ENCODE data around the gene ARAF. TPM values are rescaled to one million over a fixed set of nuclear protein-coding genes. Genes with fewer than 3 reads are reported as not detected.

The ARAF gene
- polyA plus RNA-seq, 2 of the 4 experiments (the other 2 are of a cell fraction): 37.9 to 49.0 TPM

DNA sequence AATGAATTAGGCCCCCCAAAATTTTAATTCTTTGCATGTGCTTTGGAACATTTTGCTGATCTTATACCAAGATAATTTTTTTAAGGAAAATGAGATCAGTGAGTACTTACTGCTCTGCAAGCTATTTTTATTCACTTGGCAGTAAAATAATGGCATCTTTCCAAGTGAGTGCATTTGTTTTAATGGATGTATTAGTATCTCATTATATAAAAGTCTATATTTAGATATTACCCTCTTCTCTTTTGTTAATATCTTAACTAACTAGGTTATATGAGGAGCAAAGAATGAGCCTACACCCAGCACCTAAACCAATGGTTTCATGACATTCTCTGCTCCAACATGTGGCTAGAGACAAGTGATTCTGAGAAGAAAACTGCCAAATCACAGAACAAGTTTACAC is 21.1 kb upstream of the ARAF start:
- no peak overlapping the region for H3K4me2 ChIP-seq
- ChIA-PET POLR2A (interaction anchor here (0.5 kb wide), 1 partner anchor 58 kb away, joined by 3 read pairs; no protein-coding TSS in a partner anchor), CTCF (interaction anchor here (1.1 to 4.0 kb wide), 7 partner anchors 8 to 109 kb away, joined by 3 to 21 read pairs (median 5); no protein-coding TSS in a partner anchor)
- TF ChIP-seq, protein P1, sequence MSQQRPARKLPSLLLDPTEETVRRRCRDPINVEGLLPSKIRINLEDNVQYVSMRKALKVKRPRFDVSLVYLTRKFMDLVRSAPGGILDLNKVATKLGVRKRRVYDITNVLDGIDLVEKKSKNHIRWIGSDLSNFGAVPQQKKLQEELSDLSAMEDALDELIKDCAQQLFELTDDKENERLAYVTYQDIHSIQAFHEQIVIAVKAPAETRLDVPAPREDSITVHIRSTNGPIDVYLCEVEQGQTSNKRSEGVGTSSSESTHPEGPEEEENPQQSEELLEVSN (IDR thresholded peaks at IDR 0.05; ENCODE audit: borderline replicate concordance, low read depth): no peak
- TF ChIP-seq, protein P2, sequence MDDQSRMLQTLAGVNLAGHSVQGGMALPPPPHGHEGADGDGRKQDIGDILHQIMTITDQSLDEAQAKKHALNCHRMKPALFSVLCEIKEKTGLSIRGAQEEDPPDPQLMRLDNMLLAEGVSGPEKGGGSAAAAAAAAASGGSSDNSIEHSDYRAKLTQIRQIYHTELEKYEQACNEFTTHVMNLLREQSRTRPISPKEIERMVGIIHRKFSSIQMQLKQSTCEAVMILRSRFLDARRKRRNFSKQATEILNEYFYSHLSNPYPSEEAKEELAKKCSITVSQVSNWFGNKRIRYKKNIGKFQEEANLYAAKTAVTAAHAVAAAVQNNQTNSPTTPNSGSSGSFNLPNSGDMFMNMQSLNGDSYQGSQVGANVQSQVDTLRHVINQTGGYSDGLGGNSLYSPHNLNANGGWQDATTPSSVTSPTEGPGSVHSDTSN (IDR thresholded peaks at IDR 0.05): no peak
- TF ChIP-seq CEBPB (IDR thresholded peaks at IDR 0.05) (no peak), SREBF2 (IDR thresholded peaks at IDR 0.05) (no peak)
- no peak for ATAC-seq
- H3K27ac ChIP-seq: no peak overlapping the region
- no peak for FAIRE-seq
- no peaks in the 10 kb centered on the region for H3K9me3 ChIP-seq
- DNase-seq (ENCODE audit: low read depth in 1 of 2, low spot score in 1 of 2): no peak
- no peak overlapping the region for H3K4me3 ChIP-seq
- H3K4me1 ChIP-seq: no peaks in the 10 kb centered on the region

DNA sequence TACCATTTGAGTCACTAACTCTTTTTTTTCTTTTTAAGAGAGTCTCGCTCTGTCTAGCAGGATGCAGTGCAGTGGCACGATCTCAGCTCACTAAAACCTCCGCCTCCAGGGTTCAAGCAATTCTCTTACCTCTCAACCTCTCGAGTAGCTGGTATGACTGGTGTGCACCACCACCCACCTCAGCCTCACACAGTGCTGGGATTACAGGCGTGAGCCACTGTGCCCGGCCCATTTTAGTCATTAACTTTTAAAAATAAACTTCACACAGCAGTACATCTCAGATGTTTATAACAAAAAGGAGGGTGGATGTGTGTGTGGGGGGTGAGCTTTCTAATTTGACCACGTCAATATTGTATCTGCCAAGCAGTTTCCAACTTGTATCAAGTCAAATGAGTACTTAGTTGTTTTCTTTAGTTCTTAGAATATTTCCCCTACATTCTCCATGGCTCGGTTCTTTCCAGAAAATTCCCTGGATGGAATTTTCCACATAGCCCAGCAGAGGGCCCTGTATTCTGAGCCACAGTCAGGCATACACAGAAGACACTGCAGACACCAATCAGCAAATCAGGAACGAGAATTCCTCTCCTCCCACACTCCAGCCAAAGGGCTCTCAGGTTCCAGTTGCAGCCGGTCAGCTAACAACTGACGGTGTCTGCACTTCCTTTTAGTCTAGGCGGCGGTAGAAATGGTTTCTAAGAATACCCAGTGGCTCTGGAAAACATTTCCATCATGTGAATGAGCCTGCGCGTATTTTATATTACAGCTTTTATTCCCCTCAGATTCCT is 20.1 kb upstream of the ARAF start:
- TF ChIP-seq RAD21 (conservative IDR thresholded peaks at IDR 0.05 in 1 of 2, IDR thresholded peaks at IDR 0.05 in 1 of 2) (peak; percentile 50 to 62), RNF2 (IDR thresholded peaks at IDR 0.05; ENCODE audit: borderline replicate concordance, low read depth) (no peak), BHLHE40 (IDR thresholded peaks at IDR 0.05; ENCODE audit: low read depth, low read length) (no peak), SMC3 (IDR thresholded peaks at IDR 0.05) (peak; percentile 54; the same call in 2 of the 3 replicates), CHD4 (IDR thresholded peaks at IDR 0.05; ENCODE audit: borderline replicate concordance) (no peak), PHF8 (IDR thresholded peaks at IDR 0.05; ENCODE audit: borderline replicate concordance, low read depth) (no peak), ZSCAN20 (CRISPR knock-in tag; IDR thresholded peaks at IDR 0.05) (no peak), ZFP36 (IDR thresholded peaks at IDR 0.05; ENCODE audit: borderline replicate concordance, partially characterized antibody) (no peak), POLR2A (IDR thresholded peaks at IDR 0.05; ENCODE audit: low read length) (peak; percentile 33; the same call in 1 of the 2 replicates), TFCP2L1 (CRISPR knock-in tag; IDR thresholded peaks at IDR 0.05) (no peak), CHD2 (IDR thresholded peaks at IDR 0.05; ENCODE audit: low read length, partially characterized antibody) (no peak), RARB (CRISPR knock-in tag; IDR thresholded peaks at IDR 0.05) (no peak)
- TF ChIP-seq, protein P3, sequence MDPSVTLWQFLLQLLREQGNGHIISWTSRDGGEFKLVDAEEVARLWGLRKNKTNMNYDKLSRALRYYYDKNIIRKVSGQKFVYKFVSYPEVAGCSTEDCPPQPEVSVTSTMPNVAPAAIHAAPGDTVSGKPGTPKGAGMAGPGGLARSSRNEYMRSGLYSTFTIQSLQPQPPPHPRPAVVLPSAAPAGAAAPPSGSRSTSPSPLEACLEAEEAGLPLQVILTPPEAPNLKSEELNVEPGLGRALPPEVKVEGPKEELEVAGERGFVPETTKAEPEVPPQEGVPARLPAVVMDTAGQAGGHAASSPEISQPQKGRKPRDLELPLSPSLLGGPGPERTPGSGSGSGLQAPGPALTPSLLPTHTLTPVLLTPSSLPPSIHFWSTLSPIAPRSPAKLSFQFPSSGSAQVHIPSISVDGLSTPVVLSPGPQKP (IDR thresholded peaks at IDR 0.05; ENCODE audit: low read depth, low read length): no peak
- TF ChIP-seq, protein P4, sequence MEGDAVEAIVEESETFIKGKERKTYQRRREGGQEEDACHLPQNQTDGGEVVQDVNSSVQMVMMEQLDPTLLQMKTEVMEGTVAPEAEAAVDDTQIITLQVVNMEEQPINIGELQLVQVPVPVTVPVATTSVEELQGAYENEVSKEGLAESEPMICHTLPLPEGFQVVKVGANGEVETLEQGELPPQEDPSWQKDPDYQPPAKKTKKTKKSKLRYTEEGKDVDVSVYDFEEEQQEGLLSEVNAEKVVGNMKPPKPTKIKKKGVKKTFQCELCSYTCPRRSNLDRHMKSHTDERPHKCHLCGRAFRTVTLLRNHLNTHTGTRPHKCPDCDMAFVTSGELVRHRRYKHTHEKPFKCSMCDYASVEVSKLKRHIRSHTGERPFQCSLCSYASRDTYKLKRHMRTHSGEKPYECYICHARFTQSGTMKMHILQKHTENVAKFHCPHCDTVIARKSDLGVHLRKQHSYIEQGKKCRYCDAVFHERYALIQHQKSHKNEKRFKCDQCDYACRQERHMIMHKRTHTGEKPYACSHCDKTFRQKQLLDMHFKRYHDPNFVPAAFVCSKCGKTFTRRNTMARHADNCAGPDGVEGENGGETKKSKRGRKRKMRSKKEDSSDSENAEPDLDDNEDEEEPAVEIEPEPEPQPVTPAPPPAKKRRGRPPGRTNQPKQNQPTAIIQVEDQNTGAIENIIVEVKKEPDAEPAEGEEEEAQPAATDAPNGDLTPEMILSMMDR (IDR thresholded peaks at IDR 0.05): peak; percentile 54
- TF ChIP-seq, protein P5, sequence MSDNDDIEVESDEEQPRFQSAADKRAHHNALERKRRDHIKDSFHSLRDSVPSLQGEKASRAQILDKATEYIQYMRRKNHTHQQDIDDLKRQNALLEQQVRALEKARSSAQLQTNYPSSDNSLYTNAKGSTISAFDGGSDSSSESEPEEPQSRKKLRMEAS (IDR thresholded peaks at IDR 0.05): peak; percentile 26; the same call in 1 of the 2 replicates
- peak; percentile 18 for FAIRE-seq
- no peak overlapping the region for H3K4me3 ChIP-seq
- WGBS (ENCODE audit: missing lambda C conversion rate): 35% methylated on average over 15 of the region's 15 CpGs
- H3K27ac ChIP-seq: peak overlapping the region; percentile 37 to 72; a peak in 4 of 6 replicates
- peak; percentile 90 to 91 for DNase-seq (ENCODE audit: low read depth in 1 of 2, low spot score in 1 of 2)
- ATAC-seq: peak; percentile 100
- ChIA-PET POLR2A (interaction anchor here (0.7 to 1.5 kb wide), 3 partner anchors 15 to 323 kb away, joined by 3 to 11 read pairs (median 3); no protein-coding TSS in a partner anchor), CTCF (interaction anchor here (0.5 to 4.0 kb wide), 23 partner anchors 9 to 396 kb away, joined by 3 to 21 read pairs (median 4); partner anchors contain the start of genes RBM10 and TIMP1)
- no peaks in the 10 kb centered on the region for H3K4me1 ChIP-seq
- no peaks in the 10 kb centered on the region for H3K9me3 ChIP-seq
- H3K4me2 ChIP-seq: peak overlapping the region; percentile 64

Measured in A549 (cell line).